NK-92 (cell line): ENCODE results near the gene CREB3L2.
"Not testable (repeated sequence)": the region's sequence is repeated elsewhere in the genome, so short reads cannot be mapped to it uniquely, and the experiment has no call there.

Experiments
- DNase-seq: peaks from one replicate; lab custom pipeline; 2025; ENCODE audit not compliant: unreplicated experiment; lab: John Stamatoyannopoulos, UW

CREB3L2 gene

DNA sequence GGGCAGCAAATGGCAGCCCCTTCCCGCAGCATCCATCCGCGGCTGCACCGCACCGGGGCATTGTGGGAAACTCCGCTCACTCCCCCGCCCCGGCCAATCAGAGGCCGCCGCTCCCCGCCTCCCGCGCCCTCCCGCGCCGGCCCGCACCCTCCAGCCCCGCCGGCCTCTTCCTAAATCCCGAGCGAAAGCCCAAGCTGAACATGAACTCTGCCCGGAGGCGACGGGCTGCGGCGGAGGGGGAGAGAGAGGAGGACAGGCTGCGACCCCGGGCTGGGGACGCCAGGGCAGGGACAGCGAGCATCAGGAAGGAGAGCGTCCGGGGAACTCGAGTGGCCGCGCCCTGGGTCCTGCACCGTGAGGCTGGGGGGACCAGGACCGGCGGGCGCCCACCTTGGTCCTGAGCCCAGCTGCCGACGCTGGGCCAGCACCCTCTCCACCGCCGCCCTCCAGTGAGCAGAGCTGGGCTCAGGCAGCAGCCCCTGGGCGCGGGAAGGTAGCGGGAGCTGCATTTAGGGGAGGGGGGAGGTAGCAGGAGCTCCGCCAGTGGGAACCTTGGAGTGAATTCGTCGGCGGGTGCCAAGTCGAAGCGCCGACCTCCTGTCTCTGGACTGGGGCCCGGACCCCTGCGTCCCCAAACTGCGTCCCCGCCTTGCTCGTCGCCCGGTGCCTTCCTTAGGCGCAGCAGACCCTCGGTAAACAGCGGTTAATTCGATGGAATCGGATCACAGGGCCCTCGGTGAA, 154.9 kb downstream of the CREB3L2 start, which contains the start of gene DGKI:
TSS of gene DGKI (minus strand) at position 148 of the 741 bp plus-strand sequence.
- no peak for DNase-seq

DNA sequence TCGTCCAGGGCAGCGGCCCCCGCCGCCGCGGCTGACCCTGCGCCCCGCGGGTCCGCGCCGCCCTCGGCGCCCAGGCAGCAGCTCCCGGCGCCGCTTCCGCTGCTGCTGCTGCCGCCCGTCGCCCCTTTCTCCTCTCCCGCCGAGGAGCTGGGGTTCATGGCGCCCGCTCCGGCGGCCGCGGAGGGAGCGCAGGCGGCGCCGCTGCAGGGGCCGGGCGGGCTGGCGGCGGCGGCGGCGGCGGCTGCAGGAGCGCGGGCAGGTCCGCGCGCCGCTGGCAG, 155.4 kb downstream of the CREB3L2 start:
- DNase-seq: no peak

DNA sequence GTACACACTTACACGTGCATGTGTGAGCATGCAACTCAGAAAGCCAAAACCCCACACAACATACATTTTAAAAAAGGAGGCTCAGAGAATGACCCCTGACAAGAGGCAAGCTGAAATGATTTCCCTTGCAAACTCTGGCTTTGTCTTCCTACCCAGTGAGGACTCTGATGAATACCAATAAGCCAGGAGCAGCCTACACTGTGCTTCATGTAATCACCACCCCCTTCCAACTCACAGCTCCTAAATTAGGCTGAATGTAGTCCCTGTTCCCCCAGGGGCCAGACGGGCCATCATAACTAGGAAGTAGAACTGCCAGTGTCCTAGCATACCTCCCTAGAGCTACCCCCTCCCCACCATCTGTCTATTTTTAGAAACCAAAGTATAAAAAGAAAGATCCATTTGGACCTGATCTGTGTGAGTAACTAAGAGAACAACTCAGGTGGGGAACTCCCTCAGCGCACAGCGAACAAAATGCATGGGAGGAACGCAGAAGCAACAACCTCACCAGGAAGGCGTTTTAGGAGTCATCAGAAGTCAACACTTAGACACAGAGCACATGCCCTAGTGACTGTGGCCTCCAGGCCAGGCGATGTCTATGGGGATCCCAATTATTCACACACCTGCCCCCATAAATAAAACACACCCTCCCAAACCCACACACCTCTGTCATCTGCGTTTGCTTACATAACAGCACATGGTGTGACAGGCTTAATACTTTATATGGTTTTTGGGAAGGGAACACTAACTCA, 157.0 kb downstream of the CREB3L2 start:
- no peak for DNase-seq

DNA sequence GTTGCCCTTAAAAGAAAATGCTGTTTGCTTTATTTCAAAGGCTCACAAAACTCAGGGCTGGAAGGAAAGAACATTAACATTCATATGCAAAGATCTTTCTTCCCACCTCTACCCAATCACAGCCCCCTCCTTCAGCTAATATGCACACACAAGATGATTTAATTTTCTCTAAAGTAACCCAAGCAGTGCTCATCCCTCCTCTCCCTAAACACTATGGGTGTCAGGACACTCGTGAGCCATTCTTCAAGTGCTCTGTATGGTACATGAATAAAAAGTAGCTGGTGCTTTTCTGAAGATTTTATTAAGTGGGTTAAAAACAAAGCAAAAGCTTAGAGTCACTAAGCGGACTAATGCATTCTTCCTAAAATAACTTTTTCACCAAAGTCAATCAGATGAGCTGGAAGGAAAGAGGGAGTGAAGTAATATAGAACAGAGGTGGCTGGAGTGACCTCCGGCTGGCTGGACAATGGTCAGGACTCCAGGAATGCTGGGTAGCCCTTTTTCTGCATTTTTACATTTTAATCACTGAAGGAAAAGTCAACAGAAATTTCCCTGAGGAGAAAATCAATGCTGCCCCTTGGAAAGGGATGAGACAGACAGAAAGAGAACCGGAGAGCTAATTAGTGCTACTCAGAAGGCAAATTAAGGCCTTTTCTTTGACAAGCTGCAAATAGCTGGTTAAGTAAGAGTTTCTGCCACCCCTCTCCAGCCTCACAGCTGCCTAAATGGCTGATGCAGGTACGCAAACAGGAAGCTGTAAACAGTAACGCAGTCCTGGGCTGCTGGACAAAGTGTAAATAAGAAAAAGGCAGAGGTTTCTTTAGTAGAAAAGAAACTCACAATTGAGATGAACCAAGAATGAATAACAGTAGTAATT, 161.7 kb downstream of the CREB3L2 start:
- no peak for DNase-seq

DNA sequence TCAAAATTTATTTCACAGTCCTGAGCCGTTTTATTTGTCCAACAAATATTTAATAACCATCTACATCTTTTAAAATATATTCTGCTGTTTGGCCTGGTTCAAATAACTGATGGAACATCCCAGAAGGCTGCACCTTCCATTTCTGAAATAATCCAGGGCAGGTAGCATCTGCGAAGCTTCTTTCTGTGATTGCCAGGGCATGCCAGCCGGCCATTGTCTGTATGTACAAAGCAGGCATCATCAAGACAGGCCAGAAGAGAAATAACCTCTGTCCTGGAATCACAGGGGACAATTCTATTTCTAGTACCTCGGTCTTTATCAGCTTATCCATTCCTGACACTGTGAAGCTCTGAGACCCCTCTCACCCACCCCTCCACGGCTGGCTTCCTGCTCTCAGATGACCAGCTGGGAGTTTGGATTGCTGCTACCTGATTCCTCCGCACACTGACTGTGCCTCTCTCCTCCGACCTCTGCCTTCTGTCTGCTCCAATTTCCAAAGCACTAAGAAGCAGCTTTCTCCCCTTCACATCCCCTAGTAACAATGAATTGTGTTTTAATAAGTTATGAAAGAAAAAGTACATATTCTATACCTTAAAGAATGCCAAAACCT, 163.1 kb downstream of the CREB3L2 start:
- no peak for DNase-seq

DNA sequence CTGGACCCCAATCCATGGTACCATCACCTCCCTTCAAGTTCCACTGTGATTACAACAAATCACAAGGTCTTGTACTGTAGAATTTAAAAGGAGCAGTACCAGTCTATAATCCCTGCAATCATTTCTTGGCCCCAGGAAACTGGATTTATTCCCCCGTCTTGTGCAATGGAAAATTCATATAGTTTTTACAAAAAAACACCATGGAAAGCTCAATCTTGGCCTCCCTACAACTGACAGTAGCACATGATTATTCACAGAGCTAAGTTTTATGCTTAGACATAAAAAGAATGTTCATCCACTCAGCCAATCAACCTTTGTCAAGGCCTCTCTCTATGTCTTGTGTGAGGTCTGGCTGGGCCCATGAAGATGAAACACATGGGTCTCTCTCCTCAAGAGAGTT, 165.3 kb downstream of the CREB3L2 start:
- DNase-seq: no peak

DNA sequence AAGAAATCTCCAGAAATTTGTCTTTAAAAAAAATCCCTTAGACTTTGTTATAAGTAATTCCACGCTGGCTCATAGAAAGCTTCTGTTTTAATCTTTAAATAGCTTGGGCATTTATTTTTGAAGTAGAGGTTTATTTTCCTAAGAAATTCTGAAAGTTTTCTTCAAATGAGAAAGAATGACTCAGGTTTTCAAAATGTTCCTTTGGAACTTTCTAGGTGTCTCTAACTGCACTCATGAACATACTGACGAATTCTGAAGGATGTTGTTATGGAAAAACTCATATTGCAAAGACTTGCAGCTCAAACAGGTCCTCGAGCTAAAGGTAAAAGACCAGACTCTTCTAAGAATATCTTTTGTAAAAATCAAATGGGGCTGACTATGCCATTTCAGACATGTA, 165.8 kb downstream of the CREB3L2 start:
- DNase-seq: no peak

DNA sequence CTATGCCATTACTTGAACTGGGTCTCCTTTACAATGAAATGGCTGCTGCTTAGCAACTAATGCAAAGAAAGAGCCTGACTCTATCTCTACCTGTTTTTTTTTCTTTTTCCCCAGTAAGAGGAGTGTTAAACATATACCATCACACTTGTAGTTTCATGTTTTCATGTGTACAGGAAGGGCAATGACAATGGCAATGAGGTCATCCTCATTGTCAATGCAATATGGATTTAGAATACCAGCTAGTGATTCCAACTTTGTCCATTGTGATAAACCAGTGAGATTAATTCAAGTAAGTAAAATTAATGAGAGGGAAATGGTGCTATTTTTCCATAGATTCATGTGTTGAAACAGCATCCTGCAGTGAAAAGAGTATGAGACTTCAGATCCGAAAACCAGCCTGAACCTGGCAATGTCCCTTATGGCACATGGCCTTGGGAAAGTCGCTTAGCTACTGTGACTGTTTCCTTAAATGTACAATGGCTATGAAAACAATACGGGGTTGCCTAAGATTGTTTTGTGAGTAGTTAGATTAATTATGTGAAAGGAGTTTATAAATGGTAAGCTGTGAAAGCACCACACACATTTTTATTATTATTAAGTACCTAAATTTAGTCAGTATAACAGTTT, 166.3 kb downstream of the CREB3L2 start:
- DNase-seq: no peak

DNA sequence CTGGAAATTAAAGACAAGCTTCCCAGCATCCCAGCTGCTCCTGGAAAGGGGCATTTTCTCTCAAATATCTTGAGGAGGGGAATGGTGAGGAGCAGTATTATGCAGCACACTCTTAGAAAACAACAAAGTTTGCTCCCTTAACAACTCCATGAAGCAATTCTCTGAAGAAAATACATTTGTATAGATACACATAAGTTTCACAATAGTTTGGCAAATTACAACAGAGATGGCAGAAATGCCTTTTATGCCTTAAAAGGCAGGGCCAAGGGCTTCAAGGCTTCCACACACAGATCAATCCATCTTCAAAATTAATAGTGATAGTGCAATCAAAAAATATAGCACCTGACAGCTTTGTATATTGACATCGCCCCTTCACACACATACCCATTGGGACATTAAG, 167.3 kb downstream of the CREB3L2 start:
- no peak for DNase-seq

DNA sequence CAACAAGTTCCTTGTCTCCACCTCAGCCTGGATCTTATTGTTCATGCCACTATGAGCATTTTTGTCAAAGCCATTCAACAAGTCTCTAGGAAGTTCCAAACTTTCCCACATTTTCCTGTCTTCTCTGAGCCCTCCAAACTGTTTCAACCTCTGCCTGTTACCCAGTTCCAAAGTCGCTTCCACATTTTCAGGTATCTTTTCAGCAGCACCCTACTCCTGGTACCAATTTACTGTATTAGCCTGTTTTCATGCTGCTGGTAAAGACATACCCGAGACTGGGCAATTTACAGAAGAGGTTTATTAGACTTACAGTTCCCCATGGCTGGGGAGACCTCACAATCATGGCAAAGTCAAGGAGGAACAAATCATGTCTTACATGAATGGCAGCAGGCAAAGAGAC, 168.9 kb downstream of the CREB3L2 start:
- not testable (repeated sequence) for DNase-seq

DNA sequence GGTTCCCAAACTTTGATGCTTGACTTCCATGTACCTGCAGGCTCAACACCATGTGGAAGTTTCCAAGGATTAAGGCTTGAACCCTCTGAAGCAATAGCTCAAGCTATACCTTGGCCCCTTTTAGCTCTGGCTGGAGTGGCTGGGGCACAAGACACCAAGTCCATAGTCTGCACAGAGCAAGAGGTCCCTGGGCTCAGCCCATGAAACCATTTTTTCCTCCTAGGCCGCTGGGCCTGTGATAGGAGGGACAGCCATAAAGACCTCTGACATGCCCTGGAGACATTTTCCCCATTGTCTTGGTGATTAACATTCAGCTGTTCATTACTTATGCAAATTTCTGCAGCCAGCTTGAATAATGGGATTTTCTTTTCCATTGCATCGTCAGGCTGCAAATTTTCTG, 169.5 kb downstream of the CREB3L2 start:
- no peak for DNase-seq

DNA sequence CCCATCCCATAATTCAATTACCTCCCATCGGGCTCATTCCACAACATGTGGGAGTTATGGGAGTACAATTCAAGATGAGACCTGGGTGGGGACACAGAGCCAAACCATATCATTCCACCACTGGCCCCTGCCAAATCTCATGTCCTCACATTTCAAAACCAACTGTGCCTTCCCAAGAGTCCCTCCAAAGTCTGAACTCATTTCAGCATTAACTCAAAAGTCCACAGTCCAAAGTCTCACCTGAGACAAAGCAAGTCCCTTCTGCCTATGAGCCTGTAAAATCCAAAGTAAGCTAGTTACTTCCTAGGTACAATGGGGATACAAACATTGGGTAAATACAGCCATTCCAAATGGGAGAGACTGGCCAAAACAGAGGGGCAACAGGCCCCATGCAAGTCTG, 170.3 kb downstream of the CREB3L2 start:
- not testable (repeated sequence) for DNase-seq

DNA sequence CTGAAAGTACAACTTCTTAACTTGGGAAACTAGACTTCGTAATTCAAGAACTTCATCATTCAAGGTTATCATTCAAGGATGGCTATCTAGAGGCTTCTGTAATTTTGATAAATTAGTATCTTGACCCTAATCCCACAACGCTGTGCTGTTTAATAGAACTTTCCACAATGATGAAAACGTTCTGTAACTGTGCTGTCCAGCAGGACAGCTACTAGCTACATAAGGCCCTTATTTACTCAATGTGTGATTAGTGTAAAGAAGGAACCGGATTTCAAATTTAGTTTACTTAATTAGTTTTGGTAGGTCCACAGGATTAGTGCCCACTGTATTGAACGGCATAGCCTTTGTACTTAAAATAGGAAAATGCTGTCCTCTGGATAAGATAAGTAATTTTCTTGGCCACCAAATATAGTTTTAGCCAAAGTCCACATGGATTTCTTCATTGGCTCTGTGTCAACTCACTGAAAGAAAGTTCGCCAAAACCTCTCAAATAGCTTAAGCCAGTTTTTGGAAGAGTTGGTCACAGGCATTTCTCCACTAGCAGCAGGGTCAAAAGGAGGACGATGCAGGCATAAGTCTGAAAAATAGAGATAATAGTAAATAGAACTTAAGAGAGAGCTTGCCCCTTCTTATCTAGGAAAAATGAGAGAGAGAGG, 172.4 kb downstream of the CREB3L2 start:
- DNase-seq: no peak

DNA sequence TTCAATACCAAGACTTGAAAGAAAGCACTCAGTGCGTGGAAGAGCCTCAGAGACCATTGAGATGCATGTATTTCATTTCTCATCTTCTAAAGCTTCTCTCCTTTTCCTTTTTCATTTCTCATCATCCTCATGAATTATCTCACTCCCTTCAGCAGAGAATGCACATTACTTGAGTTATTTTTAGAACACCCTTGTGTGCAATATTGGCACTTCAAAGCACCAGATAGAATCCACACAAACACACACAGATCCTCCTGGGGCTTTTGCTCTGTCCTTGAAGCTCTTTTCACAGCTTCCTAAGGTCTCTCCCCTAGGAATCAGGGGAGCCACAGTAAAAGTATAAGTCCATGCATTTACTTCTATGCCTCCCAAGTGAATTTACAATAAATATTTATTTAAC, 173.4 kb downstream of the CREB3L2 start:
- no peak for DNase-seq

DNA sequence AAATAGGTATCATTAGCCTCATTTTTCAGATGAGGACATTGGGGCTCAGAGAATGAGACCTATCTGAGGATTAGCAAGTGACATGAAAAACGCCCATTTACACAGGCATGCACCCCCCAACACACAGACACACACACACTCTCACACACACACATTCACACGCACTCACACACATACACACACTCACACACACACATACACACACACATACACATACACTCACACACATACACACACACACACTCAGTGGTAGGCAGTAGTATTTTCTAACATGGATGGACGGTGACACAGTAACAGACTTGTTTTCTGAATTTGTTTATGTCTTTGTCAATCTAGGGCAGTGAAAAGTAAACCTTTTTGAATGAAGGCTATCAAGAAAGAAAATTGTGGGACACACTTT, 176.4 kb downstream of the CREB3L2 start:
- no peak for DNase-seq
